Neural cell (in vitro differentiated cells): ENCODE data around the gene SLC41A3. TPM values are rescaled to one million over a fixed set of nuclear protein-coding genes. Genes with fewer than 3 reads are reported as not detected.

Source experiments
- H2AFZ ChIP-seq: fragments of 200-600, 300-800 bp; sonication (generic), shearing (Covaris generic); 2 replicates; pipeline ENCODE4 v1.6.0; 2014; ENCODE audit warnings: low read depth, mild to moderate bottlenecking, antibody characterized with exemption, low read length, moderate library complexity
- H3F3A ChIP-seq: fragments of 200-600 bp; shearing (Covaris generic); 2 replicates; pipeline ENCODE4 v1.6.1; 2016; ENCODE audit warnings: mild to moderate bottlenecking, moderate library complexity, mixed read lengths, antibody characterized with exemption, low read length; ENCODE audit not compliant: insufficient read depth, poor library complexity, severe bottlenecking
- H3K27ac ChIP-seq: fragments of 200-600, 300-800 bp; sonication (generic), shearing (Covaris generic); 2 replicates; pipeline ENCODE4 v1.5.1; 2014; ENCODE audit warnings: mild to moderate bottlenecking, low read length, moderate library complexity
- H3K27me3 ChIP-seq: fragments of 300-800, 200-600 bp; sonication (generic), shearing (Covaris generic); 2 replicates; pipeline ENCODE4 v1.6.0; 2014; ENCODE audit warnings: mild to moderate bottlenecking, low read depth, low read length, moderate library complexity; ENCODE audit not compliant: insufficient read depth
- H3K36me3 ChIP-seq: fragments of 300-800, 200-600 bp; sonication (generic), shearing (Covaris generic); 2 replicates; pipeline ENCODE4 v1.5.1; 2014; ENCODE audit warnings: mild to moderate bottlenecking, antibody characterized with exemption, low read length, moderate library complexity; ENCODE audit not compliant: insufficient read depth
- H3K4me2 ChIP-seq: fragments of 300-800, 200-600 bp; sonication (generic), shearing (Covaris generic); 2 replicates; pipeline ENCODE4 v1.6.0; 2014; ENCODE audit warnings: mild to moderate bottlenecking, low read length
- H3K4me3 ChIP-seq: fragments of 300-800, 200-600 bp; sonication (generic), shearing (Covaris generic); 2 replicates; pipeline ENCODE4 v1.5.1; 2014; ENCODE audit warnings: mild to moderate bottlenecking, low read length, moderate library complexity
- H3K79me2 ChIP-seq: fragments of 200-600 bp; shearing (Covaris generic); replicated peaks from 2 replicates; pipeline ENCODE4 v1.6.0; 2014; ENCODE audit warnings: mild to moderate bottlenecking, low read length, moderate library complexity; ENCODE audit not compliant: insufficient read depth
- H3K9ac ChIP-seq: fragments of 300-800, 200-600 bp; sonication (generic), shearing (Covaris generic); 2 replicates; pipeline ENCODE4 v1.6.1; 2016; ENCODE audit warnings: mild to moderate bottlenecking, low read length, mixed read lengths
- H3K9me2 ChIP-seq: fragments of 200-600 bp; shearing (Covaris generic); 2 replicates; pipeline ENCODE4 v1.6.1; 2016; ENCODE audit warnings: mild to moderate bottlenecking, low read length, mixed read lengths; ENCODE audit not compliant: insufficient read depth
- H3K9me3 ChIP-seq: fragments of 200-600, 300-800 bp; sonication (generic), shearing (Covaris generic); 2 replicates; pipeline ENCODE4 v1.6.1; 2016; ENCODE audit warnings: mild to moderate bottlenecking, mixed run types, low read length, moderate library complexity, mixed read lengths
- H4K20me1 ChIP-seq: fragments of 200-600 bp; shearing (Covaris generic); 2 replicates; pipeline ENCODE4 v1.6.1; 2016; ENCODE audit warnings: mild to moderate bottlenecking, mixed run types; ENCODE audit not compliant: insufficient read depth
- CTCF ChIP-seq: fragments of 450-650 bp; IDR thresholded peaks from 2 replicates; pipeline ENCODE4 v1.5.1; 2014; ENCODE audit warnings: antibody characterized with exemption, mild to moderate bottlenecking, moderate library complexity; ENCODE audit not compliant: poor library complexity, severe bottlenecking
- EP300 ChIP-seq: fragments of 450-650 bp; conservative IDR thresholded peaks from 2 replicates; pipeline ENCODE4 v1.6.1; 2014; ENCODE audit warnings: antibody characterized with exemption, mild to moderate bottlenecking, moderate library complexity; ENCODE audit not compliant: poor library complexity, severe bottlenecking
- EZH2 ChIP-seq: fragments of 200-600, 300-800 bp; shearing (Covaris generic), sonication (generic); IDR thresholded peaks from 2 replicates; pipeline ENCODE4 v1.6.1; 2014; ENCODE audit warnings: antibody characterized with exemption, low read length, borderline replicate concordance, mild to moderate bottlenecking; ENCODE audit not compliant: insufficient read depth, poor library complexity, severe bottlenecking
- MXI1 ChIP-seq: fragments of 450-650 bp; conservative IDR thresholded peaks from 2 replicates; pipeline ENCODE4 v1.6.1; 2014; ENCODE audit warnings: antibody characterized with exemption, mild to moderate bottlenecking; ENCODE audit not compliant: poor library complexity, severe bottlenecking
- POLR2AphosphoS5 ChIP-seq: IDR thresholded peaks from 2 replicates; pipeline ENCODE4 v1.6.1; 2012
- RAD21 ChIP-seq: fragments of 450-650 bp; conservative IDR thresholded peaks from 2 replicates; pipeline ENCODE4 v1.6.1; 2014; ENCODE audit warnings: antibody characterized with exemption, mild to moderate bottlenecking, moderate library complexity
- REST ChIP-seq: IDR thresholded peaks from 2 replicates; pipeline ENCODE4 v1.6.1; 2012; ENCODE audit warnings: borderline replicate concordance
- SMC3 ChIP-seq: fragments of 450-650 bp; conservative IDR thresholded peaks from 2 replicates; pipeline ENCODE4 v1.6.1; 2014; ENCODE audit warnings: antibody characterized with exemption, mild to moderate bottlenecking, moderate library complexity; ENCODE audit not compliant: poor library complexity
- TAF1 ChIP-seq: IDR thresholded peaks from 2 replicates; pipeline ENCODE4 v1.6.1; 2012; ENCODE audit warnings: low read depth
- polyA plus RNA-seq: library from polyadenylated mRNA; depleted of rRNA; stranded (reverse); fragments of >200 nt; gene quantifications from 2 replicates; pipeline ENCODE4 v1.2.3, GENCODE V29; 2014

The SLC41A3 gene
- polyA plus RNA-seq, 1 donor from 2014 or later, result 80.0 TPM

- Histone ChIP-seq H3K4me2 (no peak overlapping the region), H4K20me1 (no peaks in the 10 kb centered on the region), H3K36me3 (no peaks in the 10 kb centered on the region), H3K9me3 (no peaks in the 10 kb centered on the region), H3K79me2 (no peaks in the 10 kb centered on the region), H3K9ac (no peak overlapping the region), H3K9me2 (no peaks in the 10 kb centered on the region), H3K4me3 (no peak overlapping the region), H3K27ac (no peak overlapping the region), H3K27me3 (no peaks in the 10 kb centered on the region), H3F3A (no peaks in the 10 kb centered on the region), H2AFZ (no peak overlapping the region)
- TF ChIP-seq MXI1 (no peak), SMC3 (no peak), REST (no peak), POLR2AphosphoS5 (no peak), CTCF (no peak), EZH2 (no peak), TAF1 (no peak), RAD21 (no peak), EP300 (no peak)
Measured at GRCh38 chr3:126063358-126063965, 20.5 kb downstream of the SLC41A3 start.

- Histone ChIP-seq H3K9me2 (no peaks in the 10 kb centered on the region), H3K36me3 (no peaks in the 10 kb centered on the region), H3K79me2 (no peaks in the 10 kb centered on the region), H4K20me1 (no peaks in the 10 kb centered on the region), H2AFZ (no peak overlapping the region), H3K27ac (no peak overlapping the region), H3K4me2 (no peak overlapping the region), H3F3A (no peaks in the 10 kb centered on the region), H3K9me3 (no peaks in the 10 kb centered on the region), H3K27me3 (no peaks in the 10 kb centered on the region), H3K9ac (no peak overlapping the region), H3K4me3 (no peak overlapping the region)
- no peak for TF ChIP-seq REST
- no peak for TF ChIP-seq EP300
- TF ChIP-seq TAF1, result no peak
- no peak for TF ChIP-seq RAD21
- no peak for TF ChIP-seq CTCF
- TF ChIP-seq MXI1, result no peak
- TF ChIP-seq POLR2AphosphoS5, result no peak
- no peak for TF ChIP-seq SMC3
- TF ChIP-seq EZH2, result no peak
Measured at GRCh38 chr3:126061301-126062032, 22.5 kb downstream of the SLC41A3 start.
